AML-193 (cell line): ENCODE data around the gene NFE2L2.
"Not testable (repeated sequence)": the region's sequence is repeated elsewhere in the genome, so short reads cannot be mapped to it uniquely, and the experiment has no call there.

Source experiments
- DNase-seq, 2 experiments: peaks; one replicate each; lab custom pipeline; 2025; lab: John Stamatoyannopoulos, UW

Gene NFE2L2

GRCh38 chr2:177281400-177282180 lies 17.1 kb upstream of the NFE2L2 start:
- DNase-seq, result peak; percentile 64 to 66

DNA sequence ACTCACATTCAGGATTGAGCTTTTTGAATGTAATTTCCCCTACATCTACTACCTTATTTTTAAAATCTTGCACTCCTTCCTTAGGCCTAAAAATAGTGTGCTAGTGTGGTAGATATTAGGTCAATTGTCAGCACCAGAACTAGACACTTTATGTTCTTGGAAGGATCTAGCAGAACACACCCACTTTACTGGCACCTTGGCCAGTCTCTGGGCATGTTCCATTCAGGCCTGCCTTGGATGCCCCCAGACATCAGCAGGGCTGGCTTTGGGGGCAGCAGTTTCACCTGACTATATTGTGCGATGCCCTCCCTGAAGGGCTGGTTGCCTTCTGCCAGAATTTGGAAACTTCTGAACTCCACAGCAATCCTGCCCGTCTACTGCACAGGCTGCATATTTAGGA lies 15.3 kb upstream of the NFE2L2 start:
- no peak for DNase-seq

- DNase-seq, result no peak
Measured at GRCh38 chr2:177275743-177276055, 11.2 kb upstream of the NFE2L2 start.

GRCh38 chr2:177275040-177275742 lies 10.7 kb upstream of the NFE2L2 start:
- no peak for DNase-seq

- no peak for DNase-seq
Measured at GRCh38 chr2:177273408-177273807, 8.9 kb upstream of the NFE2L2 start.

DNA sequence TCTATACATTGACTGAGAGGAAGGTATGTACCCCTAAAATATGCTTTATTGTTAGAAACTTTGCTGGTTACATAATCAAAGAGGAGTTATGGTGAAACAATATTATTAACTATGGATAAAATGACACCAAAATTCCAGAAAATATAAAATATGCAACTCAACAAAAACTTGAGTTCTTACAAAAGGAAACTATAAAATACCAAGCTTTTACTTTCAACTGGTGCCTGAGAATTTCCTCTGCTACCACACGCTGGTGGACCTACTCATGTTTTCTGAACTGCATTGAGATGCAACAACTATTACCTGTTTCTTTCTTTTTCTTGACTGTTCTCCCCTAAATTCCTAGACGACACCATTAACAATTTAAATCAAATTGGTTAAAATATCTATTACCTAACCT lies 8.2 kb upstream of the NFE2L2 start:
- DNase-seq, result no peak

GRCh38 chr2:177271981-177272666 lies 7.6 kb upstream of the NFE2L2 start:
- peak; percentile 12 to 22 for DNase-seq

DNA sequence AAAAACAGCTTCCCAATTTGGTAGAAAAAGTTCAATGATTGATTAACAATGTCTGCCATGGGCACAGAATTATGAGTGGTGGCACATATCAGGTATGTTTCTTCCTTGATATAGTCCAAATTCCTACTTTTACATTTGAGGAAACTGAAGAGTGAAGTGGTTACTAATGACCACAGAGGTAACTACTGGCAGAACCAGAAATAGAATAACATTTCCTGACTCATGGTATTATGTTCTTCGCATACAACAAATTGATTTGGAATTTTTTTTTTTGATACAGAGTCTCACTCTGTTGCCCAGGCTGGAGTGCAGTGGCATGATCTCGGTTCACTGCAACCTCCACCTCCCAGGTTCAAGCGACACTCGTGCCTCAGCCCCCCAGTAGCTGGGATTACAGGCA lies 6.0 kb upstream of the NFE2L2 start:
- DNase-seq, result no peak

DNA sequence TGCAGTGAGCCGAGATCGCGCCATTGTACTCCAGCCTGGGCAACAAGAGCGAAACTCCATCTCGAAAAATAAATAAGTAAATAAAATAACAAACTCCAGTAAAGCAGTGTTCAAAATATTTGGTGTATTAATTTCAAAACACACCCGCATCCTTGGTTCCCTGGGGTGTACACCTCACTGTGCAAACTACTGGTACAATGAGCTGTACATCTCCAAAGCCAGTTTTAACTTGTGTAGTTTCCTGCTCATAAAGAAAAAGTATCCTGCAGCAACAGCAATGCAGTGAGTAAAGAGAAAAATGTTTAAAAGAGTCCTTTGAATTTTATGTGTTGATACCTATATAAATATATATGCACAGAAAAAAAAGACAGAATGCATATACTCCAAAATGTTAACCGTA lies 4.4 kb upstream of the NFE2L2 start:
- no peak for DNase-seq

- no peak for DNase-seq
Measured at GRCh38 chr2:177268187-177268871, 3.8 kb upstream of the NFE2L2 start.

DNA sequence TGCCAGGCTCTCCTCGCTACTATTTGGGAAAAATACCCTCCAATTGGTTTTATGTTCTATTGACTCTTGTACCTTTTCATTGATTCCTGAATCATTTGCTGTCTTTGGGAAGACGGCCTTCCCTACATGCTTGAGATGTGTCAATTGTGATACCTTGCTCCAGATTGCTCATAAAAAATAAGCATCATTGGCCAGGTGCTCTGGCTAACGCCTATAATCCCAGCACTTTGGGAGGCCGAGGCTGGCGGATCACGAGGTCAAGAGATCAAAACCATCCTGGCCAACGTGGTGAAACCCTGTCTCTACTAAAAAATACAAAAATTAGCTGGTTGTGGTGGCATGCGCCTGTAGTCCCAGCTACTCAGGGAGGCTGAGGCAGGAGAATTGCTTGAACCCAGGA lies 2.4 kb upstream of the NFE2L2 start:
- not testable (repeated sequence) for DNase-seq

DNA sequence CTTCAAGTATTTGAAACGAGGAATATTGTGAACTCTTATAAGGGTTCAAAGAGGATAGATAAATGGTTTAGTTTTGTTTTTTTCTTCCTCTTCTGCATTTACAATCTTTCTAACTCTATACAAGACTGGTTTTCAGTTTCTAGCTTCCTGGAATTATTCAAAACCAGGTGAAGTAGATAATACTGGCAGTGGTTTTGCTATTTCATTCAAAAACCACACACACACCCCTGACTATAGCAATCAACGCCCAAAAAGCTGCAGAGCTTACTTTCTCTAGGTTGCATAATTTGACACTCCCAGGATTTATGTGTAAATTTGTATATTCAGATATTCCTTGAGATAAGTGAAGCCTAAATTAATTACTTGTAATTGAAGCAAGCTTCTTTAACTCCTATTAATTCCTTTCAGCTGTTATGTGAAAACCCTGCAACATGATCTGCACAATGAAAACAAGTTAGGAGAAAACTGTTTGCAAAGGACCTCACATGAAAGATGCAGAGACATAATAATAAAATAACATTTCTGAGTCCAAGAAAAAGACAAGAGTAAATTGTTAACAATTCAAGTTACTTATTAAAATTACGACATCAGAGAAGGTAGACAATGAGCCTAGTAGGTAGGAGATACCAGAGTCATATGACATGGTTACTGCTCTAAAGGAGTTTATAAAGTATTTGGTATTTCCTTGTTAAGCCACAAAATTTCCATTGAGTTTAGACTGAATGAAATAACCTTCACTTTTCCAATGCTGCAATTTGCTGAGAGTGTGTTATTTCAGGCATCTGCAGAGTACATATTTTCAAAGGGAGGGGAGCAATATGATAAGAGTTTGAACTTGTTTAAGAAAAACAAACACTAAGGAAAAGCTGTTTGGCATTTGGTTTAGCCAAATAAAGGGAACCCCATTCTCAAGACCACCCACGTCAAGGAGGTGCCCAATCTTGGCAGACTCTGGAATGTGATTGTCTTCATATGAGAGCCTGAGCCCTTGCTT lies 1.6 kb upstream of the NFE2L2 start:
- DNase-seq, result peak; percentile 44 to 46

DNA sequence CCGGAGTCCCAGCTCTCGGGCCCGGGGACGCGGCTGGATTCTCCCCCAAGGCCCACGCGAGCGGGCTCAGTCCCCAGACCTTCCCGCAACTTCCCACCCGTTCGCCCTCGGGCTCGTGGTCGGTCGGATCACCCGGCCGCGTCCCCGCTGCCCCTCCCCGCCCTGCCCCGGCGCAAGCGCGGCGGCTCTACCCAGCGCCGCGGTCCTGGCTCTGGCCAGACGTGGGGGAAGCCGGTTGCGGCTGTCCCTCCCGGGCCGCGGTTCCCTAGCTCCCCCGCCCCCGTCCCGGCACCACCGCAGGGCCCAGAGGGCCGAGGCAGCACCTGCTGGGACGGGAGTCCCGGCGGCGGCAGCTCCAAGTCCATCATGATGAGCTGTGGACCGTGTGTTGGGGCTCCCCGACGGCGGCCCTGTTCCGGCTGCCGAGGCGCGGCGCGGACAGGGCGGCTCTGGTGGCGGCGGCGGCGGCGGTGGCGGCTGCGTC lies 276 bp downstream of the NFE2L2 start:
- DNase-seq, result no peak

DNA sequence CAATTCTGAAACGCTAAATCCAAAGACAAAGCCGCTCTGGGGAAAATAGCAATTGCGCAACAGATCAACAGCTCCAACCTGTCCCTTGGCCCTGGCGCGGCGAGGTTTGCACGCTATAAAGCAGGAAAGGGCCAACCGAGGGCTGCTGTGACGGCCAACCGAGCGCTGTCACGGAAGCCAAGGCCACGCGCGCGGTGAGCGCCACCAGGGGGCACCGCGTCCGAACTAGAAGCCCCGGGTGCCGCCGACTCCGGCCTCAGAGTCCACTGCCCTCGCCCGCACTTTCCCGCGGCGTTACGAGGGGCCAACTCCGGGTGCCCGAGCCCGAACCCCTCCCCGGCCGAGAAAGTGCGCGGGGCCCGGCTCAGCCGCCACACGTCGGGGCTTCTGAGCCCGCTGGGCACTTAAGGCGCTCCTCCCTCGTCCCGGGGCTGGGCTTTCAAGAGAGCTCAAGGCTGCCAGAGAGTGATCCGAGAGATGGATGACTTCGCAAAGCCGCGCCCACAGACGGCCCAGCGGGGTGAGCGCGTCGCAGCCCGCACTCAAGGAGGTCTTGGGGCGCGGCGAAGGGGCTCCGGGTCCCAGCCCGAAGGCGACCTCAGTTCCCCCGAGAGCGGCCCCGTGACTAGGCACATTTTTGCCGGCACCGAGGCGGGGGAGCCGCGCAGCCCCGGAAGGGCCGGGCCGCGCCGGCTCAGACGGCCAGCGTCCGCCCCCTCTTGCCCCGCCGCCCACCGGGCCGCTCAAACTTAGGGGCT lies 897 bp downstream of the NFE2L2 start:
- peak; percentile 92 to 95 for DNase-seq

DNA sequence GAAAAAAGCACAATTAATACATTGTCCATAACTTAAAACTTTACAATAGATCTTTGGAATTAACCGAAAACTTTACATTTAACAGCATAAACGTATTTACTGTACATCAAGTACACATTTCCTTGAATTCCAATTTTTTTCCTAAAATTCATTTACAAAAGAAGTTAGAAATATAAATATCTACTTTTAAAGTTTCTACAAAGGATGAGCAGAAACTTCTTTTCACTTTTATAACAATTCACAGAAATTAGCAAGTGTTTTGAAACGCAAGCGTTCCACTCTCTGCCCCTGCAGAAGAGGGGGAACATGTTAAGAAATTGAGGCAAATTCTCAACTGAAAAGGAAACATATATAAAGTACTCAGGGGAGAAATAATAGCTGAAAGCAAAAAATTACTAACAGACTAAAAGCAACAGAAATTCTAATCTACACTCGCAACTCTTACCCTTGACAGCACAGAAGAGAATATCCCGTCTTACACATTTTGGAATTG lies 1.5 kb downstream of the NFE2L2 start:
- no peak for DNase-seq

DNA sequence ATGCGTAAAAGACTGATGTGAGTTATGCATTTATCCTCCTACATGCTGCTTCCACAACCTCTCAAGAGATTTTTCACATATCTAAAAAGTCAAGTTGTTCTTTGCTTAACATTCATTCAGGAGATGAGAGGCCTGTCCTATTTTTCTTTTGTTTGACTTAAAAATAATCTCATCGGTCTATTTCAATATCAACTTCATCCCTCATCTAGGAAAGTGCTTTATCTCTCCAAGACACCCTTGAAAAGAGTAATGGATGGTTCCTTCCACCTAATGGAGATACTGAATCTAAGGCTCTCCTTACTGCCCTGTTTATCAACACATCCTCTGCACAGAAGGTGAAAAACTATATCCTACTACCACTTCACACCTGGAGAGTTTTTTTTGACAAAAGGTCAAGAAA lies 2.4 kb downstream of the NFE2L2 start:
- no peak for DNase-seq

DNA sequence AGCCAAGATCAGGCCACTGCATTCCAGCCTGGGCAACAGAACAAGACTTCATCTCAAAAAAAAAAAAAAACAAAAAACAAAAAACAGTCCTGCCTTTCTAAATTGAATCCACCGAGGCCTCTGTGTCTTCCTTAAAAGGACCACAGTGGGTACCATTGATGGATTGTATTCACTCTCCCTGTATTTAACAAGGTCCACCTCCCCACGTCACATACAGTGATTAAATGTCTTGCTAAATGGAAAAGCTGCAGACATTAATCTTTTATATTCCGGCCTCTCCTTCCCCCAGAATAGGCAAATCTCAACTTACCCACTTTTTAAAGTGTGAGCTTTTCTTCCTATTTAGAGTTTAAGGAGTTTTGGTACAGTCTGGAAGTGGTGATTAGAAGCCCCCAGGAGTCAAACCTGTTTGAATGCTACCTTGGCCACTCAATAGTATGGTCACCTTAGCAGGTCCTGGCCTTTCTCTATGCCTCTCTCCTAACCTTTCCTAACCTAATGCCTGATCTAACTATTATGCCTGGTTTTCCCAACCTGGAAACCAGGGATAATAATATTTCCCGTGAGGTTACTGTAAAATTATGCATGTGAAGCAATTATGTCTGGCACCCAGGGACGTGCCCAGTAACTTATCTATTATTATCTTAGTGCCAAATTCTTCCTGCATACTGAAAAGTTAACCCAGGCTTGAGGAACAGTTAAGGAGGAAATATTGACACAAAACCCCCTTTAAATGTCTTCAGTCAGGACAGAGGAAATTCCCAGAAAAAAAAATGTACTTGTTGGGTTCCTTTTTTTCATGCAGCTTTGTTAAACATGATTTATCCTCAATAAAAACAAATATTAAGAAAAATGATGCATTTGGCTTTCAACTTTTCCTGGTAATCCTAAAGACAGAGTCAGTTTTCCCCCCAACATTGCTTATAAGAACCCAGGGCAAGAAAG lies 3.1 kb downstream of the NFE2L2 start:
- no peak for DNase-seq

DNA sequence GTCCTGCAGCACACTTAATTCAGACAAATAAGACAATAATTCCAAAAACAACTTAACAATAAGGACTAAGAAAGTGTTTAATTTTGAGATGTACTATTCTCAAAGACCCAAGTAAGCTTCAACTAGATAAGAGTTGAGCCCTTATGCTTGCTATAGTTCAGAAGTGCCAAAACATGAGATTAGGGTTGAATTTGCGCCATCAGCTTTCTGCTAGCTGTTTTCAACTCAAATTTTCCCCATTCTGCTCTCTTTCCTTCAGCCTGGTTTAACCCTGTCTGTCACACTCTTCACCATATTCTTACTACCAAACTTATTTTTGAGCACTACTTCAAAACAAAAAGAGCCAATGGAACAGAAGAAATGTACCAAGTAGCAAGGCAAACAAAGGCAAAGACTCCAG lies 4.1 kb downstream of the NFE2L2 start:
- no peak for DNase-seq

DNA sequence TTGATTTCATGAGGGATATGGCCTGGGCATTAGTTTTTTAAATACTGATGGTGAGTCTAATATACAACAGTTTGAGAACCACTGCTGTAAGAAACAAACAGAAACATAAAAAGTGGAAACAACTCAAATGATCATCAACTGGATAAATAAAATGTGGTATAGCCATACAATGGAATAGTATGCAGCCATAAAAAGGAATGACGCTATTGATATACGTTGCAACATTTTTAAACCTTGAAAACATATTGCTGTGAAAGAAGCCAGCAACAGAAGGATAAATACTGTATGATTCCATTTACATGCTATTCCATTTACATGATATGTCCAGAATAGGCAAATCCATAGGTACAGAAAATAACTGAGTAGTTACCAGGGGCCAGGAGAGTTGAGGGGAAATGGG lies 6.5 kb downstream of the NFE2L2 start:
- no peak for DNase-seq
